Activated B cell treated with CpG ODN at 0.5 μM for 24 hours (primary cell): Measurements from ENCODE around the gene CCDC71. TPM values are rescaled to one million over a fixed set of nuclear protein-coding genes. Genes with fewer than 3 reads are reported as not detected.
A peak's percentile ranks its signal among the peaks of the same experiment; 100 is the strongest.

Source experiments
- ATAC-seq: fragments of 200-7000 bp; cut with Tn5 transposase; one replicate; pipeline ENCODE4 v1.10.0; 2021; ENCODE audit warnings: low read depth, mild to moderate bottlenecking, moderate library complexity
- CTCF ChIA-PET: fragments of 350-600 bp; sonication (Branson Sonifier 250); formaldehyde crosslinking; loops from one replicate; lab custom pipeline; 2021; ENCODE audit warnings: antibody characterized with exemption; lab: Charles Lee
- POLR2A ChIA-PET: fragments of 350-600 bp; sonication (Branson Sonifier 250); formaldehyde crosslinking; loops from one replicate; lab custom pipeline; 2021; ENCODE audit warnings: antibody characterized with exemption; lab: Charles Lee
- DNase-seq: peaks from one replicate; pipeline ENCODE4 v3.0.0; 2022
- H3K27ac Mint-ChIP-seq: one replicate; pipeline ENCODE4 v1.8.0; 2020; ENCODE audit warnings: mixed read lengths
- H3K27me3 Mint-ChIP-seq: one replicate; pipeline ENCODE4 v1.8.0; 2021; ENCODE audit warnings: mixed read lengths
- H3K36me3 Mint-ChIP-seq: one replicate; pipeline ENCODE4 v1.8.0; 2021; ENCODE audit warnings: low read depth, mixed read lengths
- H3K4me1 Mint-ChIP-seq: one replicate; pipeline ENCODE4 v1.8.0; 2021; ENCODE audit warnings: mixed read lengths
- H3K4me3 Mint-ChIP-seq: one replicate; pipeline ENCODE4 v1.8.0; 2020; ENCODE audit warnings: mild to moderate bottlenecking, mixed read lengths
- H3K9me3 Mint-ChIP-seq: one replicate; pipeline ENCODE4 v1.8.0; 2020; ENCODE audit warnings: mixed read lengths
- intact Hi-C: fragments of 100-400 bp; cut with micrococcal nuclease; formaldehyde crosslinking; loops from one replicate; pipeline ENCODE4 v1.15.1; 2024
- total RNA-seq: library from RNA; stranded (reverse); gene quantifications from 2 replicates; pipeline ENCODE4 v1.2.3, GENCODE V29; 2022
- TF ChIP-seq, protein P1 (sequence below): fragments of 200-600 bp; IDR thresholded peaks from one replicate; pipeline ENCODE4 v1.8.0; 2022; ENCODE audit warnings: antibody characterized with exemption, mild to moderate bottlenecking

Gene CCDC71
- total RNA-seq, 1 donor from 2014 or later, result 28.3 TPM

DNA sequence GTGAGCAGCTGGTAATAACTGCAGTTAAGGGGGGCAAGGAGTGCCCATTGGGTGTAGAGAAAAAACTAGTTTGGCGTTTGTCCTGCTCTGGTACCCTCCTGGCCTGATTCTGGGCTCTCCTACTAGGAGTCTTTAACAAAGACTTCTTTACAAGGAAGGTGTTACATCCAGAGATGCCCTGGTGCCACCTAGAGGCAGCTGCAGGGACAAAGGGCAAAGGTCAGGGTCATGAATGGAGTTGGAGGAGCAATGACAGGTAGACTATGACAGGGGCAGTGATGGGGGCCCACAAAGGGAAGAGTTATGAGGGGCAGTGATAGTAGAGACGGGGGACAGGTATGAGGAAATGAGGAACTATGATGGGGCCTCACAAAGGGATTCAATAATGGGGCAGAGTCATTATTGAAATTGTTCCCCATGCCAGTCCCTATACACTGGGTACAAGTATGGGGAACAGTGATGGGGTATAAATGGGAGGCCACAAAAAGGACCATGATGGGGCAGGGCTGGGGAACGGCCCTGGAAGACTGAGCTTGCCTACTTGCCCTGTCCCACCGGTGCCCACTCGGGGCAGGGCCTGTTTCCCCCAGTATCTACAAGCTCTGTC is 7.9 kb downstream of the CCDC71 start:
- Mint-ChIP-seq H3K4me3 (no peak overlapping the region), H3K9me3 (no peaks in the 10 kb centered on the region), H3K36me3 (peaks cover 13% of the 10 kb centered on the region), H3K4me1 (peaks cover 2% of the 10 kb centered on the region), H3K27me3 (no peaks in the 10 kb centered on the region), H3K27ac (no peak overlapping the region)
- intact Hi-C loops, result loop anchor here (1.0 to 10.0 kb wide), 3 partner anchors 63 to 423 kb away; partner anchors contain the start of gene QRICH1
- ATAC-seq (peak; percentile 84), DNase-seq (peak; percentile 26)
- ChIA-PET POLR2A (interaction anchor here (0.5 kb wide), 1 partner anchor 10 kb away, joined by 11 read pairs; no protein-coding TSS in a partner anchor), CTCF (interaction anchor here (1.0 to 5.0 kb wide), 4 partner anchors 11 to 170 kb away, joined by 3 to 46 read pairs (median 4); partner anchors contain the start of genes P4HTM, QRICH1 and USP19)
- TF ChIP-seq, protein P1, sequence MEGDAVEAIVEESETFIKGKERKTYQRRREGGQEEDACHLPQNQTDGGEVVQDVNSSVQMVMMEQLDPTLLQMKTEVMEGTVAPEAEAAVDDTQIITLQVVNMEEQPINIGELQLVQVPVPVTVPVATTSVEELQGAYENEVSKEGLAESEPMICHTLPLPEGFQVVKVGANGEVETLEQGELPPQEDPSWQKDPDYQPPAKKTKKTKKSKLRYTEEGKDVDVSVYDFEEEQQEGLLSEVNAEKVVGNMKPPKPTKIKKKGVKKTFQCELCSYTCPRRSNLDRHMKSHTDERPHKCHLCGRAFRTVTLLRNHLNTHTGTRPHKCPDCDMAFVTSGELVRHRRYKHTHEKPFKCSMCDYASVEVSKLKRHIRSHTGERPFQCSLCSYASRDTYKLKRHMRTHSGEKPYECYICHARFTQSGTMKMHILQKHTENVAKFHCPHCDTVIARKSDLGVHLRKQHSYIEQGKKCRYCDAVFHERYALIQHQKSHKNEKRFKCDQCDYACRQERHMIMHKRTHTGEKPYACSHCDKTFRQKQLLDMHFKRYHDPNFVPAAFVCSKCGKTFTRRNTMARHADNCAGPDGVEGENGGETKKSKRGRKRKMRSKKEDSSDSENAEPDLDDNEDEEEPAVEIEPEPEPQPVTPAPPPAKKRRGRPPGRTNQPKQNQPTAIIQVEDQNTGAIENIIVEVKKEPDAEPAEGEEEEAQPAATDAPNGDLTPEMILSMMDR, result no peak

DNA sequence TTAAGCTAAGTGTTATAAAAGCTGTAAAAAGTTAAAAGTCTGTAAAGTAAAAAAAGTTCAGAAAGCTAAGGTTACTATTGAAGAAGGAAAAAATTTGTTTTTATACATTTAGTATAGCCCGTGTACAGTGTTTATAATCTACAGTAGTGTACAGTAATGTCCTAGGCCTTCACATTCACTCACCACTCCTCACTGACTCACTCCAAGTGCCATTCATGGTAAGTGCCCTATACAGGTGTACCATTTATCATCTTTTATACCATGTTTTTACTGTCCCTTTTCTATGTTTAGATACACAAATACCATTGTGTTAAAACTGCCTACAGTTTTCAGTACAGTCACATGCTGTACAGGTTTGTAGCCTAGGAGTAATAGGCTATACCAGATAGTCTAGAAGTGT is 8.8 kb downstream of the CCDC71 start:
- Mint-ChIP-seq H3K9me3 (no peaks in the 10 kb centered on the region), H3K27me3 (no peaks in the 10 kb centered on the region), H3K27ac (no peak overlapping the region), H3K4me3 (no peak overlapping the region), H3K36me3 (peaks cover 7% of the 10 kb centered on the region), H3K4me1 (peaks cover 2% of the 10 kb centered on the region)
- intact Hi-C loops, result loop anchor here (10.0 kb wide), 1 partner anchor 422 kb away; no protein-coding TSS in a partner anchor
- DNase-seq, result no peak
- TF ChIP-seq, protein P1, result no peak
- no peak for ATAC-seq
- ChIA-PET CTCF (interaction anchor here (1.0 to 5.0 kb wide), 3 partner anchors 12 to 169 kb away, joined by 3 to 46 read pairs (median 4); partner anchors contain the start of gene P4HTM), POLR2A (no interaction called here)

DNA sequence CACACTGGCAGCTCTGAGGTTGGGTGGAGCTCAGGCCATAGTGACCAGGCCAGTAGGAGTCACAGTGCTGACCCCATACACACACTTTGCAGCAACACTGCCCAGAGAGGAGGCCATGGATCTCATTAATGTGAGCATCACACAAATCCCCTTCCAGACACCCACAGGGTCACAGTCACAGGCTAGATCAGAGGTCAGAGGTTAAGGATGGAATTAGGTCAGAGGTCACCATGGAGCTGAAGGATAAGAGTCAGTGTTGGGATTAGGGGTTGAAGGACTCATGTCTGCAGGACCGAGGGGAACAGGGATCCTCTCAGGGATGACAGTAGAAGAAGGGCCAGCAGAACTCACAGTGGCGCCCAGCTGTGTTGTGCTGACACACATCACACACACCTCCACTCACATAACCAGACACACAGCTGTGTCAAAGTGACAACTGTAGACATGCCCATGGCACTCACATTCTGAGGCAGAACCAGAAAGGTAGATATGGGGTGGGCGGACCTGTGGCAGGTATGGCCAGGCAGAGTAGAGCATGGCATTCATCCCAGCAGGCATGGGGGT is 12.7 kb downstream of the CCDC71 start:
- ChIA-PET POLR2A (no interaction called here), CTCF (no interaction called here)
- Mint-ChIP-seq H3K27ac (no peak overlapping the region), H3K27me3 (no peaks in the 10 kb centered on the region), H3K9me3 (no peaks in the 10 kb centered on the region), H3K36me3 (no peaks in the 10 kb centered on the region), H3K4me3 (no peak overlapping the region), H3K4me1 (peaks cover 2% of the 10 kb centered on the region)
- ATAC-seq (no peak), DNase-seq (no peak)
- intact Hi-C loops, result loop anchor here (10.0 kb wide), 1 partner anchor 419 kb away; no protein-coding TSS in a partner anchor
- TF ChIP-seq, protein P1, result no peak

DNA sequence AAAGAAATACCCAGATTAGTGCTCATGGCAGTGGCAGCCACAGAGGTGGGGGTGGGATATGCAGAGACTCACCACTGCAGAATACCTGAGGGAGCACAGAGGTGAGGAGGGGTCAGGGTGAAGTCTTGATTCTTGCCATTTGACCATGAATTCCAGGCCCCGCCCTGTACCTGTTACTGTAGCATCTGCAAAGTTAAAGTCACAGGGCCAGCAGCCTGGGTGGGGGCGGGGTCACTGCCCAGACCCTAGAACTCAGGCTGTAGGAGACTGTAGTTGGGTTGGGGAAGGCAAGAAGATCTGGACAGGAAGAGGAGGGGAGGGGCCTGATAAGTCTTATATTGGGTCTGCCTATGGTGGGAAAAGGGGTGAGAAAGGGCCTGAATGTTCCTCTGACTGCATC is 14.5 kb downstream of the CCDC71 start:
- Mint-ChIP-seq H3K27me3 (no peaks in the 10 kb centered on the region), H3K36me3 (no peaks in the 10 kb centered on the region), H3K4me1 (no peaks in the 10 kb centered on the region), H3K9me3 (no peaks in the 10 kb centered on the region), H3K4me3 (no peak overlapping the region), H3K27ac (no peak overlapping the region)
- ChIA-PET POLR2A (no interaction called here), CTCF (interaction anchor here (0.6 kb wide), 1 partner anchor 1765 kb away, joined by 3 read pairs; no protein-coding TSS in a partner anchor)
- TF ChIP-seq, protein P1, result no peak
- ATAC-seq, result no peak
- intact Hi-C loops, result loop anchor here (10.0 kb wide), 1 partner anchor 417 kb away; no protein-coding TSS in a partner anchor
- DNase-seq, result no peak

DNA sequence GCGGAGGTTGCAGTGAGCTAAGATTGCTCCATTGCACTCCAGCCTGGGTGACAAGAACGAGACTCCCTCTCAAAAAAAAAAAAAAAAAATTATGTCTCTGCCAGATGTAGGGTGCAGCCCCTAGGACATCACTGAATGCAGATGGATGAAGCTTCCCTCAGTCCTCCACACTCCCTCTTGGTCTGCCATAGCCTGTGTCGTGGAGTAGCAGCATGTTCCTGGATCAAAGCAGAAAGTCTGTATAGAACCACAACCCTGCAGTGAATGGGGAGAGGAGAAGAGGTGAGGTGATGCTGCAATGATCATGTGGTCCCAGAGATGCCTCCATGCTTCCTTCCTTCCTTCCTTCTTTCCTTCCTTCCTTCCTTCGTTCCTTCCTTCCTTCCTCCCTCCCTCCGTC is 18.0 kb downstream of the CCDC71 start:
- Mint-ChIP-seq H3K9me3 (no peaks in the 10 kb centered on the region), H3K27me3 (peaks cover 3% of the 10 kb centered on the region), H3K4me3 (no peak overlapping the region), H3K27ac (no peak overlapping the region), H3K36me3 (no peaks in the 10 kb centered on the region), H3K4me1 (no peaks in the 10 kb centered on the region)
- CTCF ChIA-PET, result no interaction called here
- TF ChIP-seq, protein P1, result no peak
- POLR2A ChIA-PET, result interaction anchor here (0.7 kb wide), 2 partner anchors 10 to 183 kb away, joined by 3 to 11 read pairs; no protein-coding TSS in a partner anchor
- DNase-seq (no peak), ATAC-seq (no peak)
- intact Hi-C loops, result no loop called here
